Fibroblast of lung (primary cell): Measurements from ENCODE around the gene TRAPPC1. TPM values are rescaled to one million over a fixed set of nuclear protein-coding genes. Genes with fewer than 3 reads are reported as not detected.

Experiments used
- DNase-seq, 2 donors: peaks; one replicate each; pipeline versions ENCODE4 v3.0.0 to v3.0.0-alpha.2; 2010; ENCODE audit warnings: low read depth in 2 of 2
- H2AFZ ChIP-seq: 2 replicates; pipeline ENCODE4 v1.5.1; 2012; ENCODE audit warnings: low read length, control low read depth, inconsistent platforms
- H3K27ac ChIP-seq: 2 replicates; pipeline ENCODE4 v1.5.1; 2011; ENCODE audit warnings: low read length, control low read depth; ENCODE audit not compliant: insufficient read depth
- H3K27me3 ChIP-seq: 2 replicates; pipeline ENCODE4 v1.5.1; 2011; ENCODE audit warnings: mild to moderate bottlenecking, low read length; ENCODE audit not compliant: control insufficient read depth, insufficient read depth
- H3K36me3 ChIP-seq: 2 replicates; pipeline ENCODE4 v1.5.1; 2011; ENCODE audit warnings: low read length; ENCODE audit not compliant: control insufficient read depth, insufficient read depth
- H3K4me1 ChIP-seq: 2 replicates; pipeline ENCODE4 v1.5.1; 2011; ENCODE audit warnings: low read length; ENCODE audit not compliant: control insufficient read depth, insufficient read depth; ENCODE audit errors: extremely low read depth
- H3K4me2 ChIP-seq: 2 replicates; pipeline ENCODE4 v1.5.1; 2011; ENCODE audit warnings: low read length, control low read depth; ENCODE audit not compliant: insufficient read depth; ENCODE audit errors: extremely low read depth
- H3K4me3 ChIP-seq, 4 experiments: fragments of 200-600 bp in 1 of 4; sonication (generic) in 1 of 4; replicated peaks in 1 of 4; 2 replicates each; pipeline ENCODE4 v1.5.1; 2011 to 2016; ENCODE audit warnings: low read length in 4 of 4, low read depth in 3 of 4, mild to moderate bottlenecking in 3 of 4, control low read depth in 2 of 4, inconsistent platforms in 1 of 4, mixed read lengths in 1 of 4; ENCODE audit not compliant: insufficient read depth in 1 of 4; ENCODE audit errors: control extremely low read depth in 1 of 4
- H3K79me2 ChIP-seq: 2 replicates; pipeline ENCODE4 v1.5.1; 2012; ENCODE audit warnings: mild to moderate bottlenecking, low read length, inconsistent platforms; ENCODE audit not compliant: control insufficient read depth, insufficient read depth
- H3K9ac ChIP-seq: 2 replicates; pipeline ENCODE4 v1.5.1; 2011; ENCODE audit warnings: mild to moderate bottlenecking, low read length, control low read depth; ENCODE audit not compliant: insufficient read depth
- H3K9me3 ChIP-seq: 2 replicates; pipeline ENCODE4 v1.5.1; 2012; ENCODE audit warnings: low read depth, low read length; ENCODE audit not compliant: control insufficient read depth, insufficient read depth
- H4K20me1 ChIP-seq: 2 replicates; pipeline ENCODE4 v1.5.1; 2011; ENCODE audit warnings: low read length; ENCODE audit not compliant: control insufficient read depth, insufficient read depth; ENCODE audit errors: extremely low read depth
- EZH2 ChIP-seq: IDR thresholded peaks from 2 replicates; pipeline ENCODE4 v1.5.1; 2012; ENCODE audit warnings: low read length, control low read depth, mild to moderate bottlenecking; ENCODE audit errors: missing control alignments
- polyA plus RNA-seq, 2 donors: library from polyadenylated mRNA; depleted of rRNA in 1 of 2; stranded (reverse) in 1 of 2; unstranded in 1 of 2; fragments of >200 nt; gene quantifications; 2 replicates each; pipeline ENCODE4 v1.2.1, GENCODE V29; 2011 to 2012; ENCODE audit warnings: missing spikeins in 1 of 2
- total RNA-seq: library from RNA; depleted of rRNA; stranded (reverse); fragments of >200 nt; gene quantifications from 2 replicates; pipeline ENCODE4 v1.2.1, GENCODE V29; 2014
- TF ChIP-seq, protein P1 (sequence below), 2 donors: IDR thresholded peaks in 1 of 2; conservative IDR thresholded peaks in 1 of 2; 1 replicate in 1 of 2; 2 replicates in 1 of 2; pipeline ENCODE4 v1.5.1; 2011 to 2012; ENCODE audit warnings: low read length in 2 of 2, control low read depth in 1 of 2, inconsistent platforms in 1 of 2, low read depth in 1 of 2, mild to moderate bottlenecking in 1 of 2

Gene TRAPPC1
- total and polyA plus RNA-seq, 2 donors (not counting 1 experiment from before 2014, with no cell fraction given) = 61.9 to 342 TPM

GRCh38 chr17:7922845-7923628 lies 8.7 kb downstream of the TRAPPC1 start:
- H3K4me3 ChIP-seq = peak overlapping the region; percentile 33 to 56 (median 38)
- no peaks in the 10 kb centered on the region for H4K20me1 ChIP-seq
- no peaks in the 10 kb centered on the region for H3K79me2 ChIP-seq
- peak overlapping the region; percentile 93 for H2AFZ ChIP-seq
- H3K4me1 ChIP-seq = peaks cover 2% of the 10 kb centered on the region
- H3K36me3 ChIP-seq = no peaks in the 10 kb centered on the region
- H3K9me3 ChIP-seq = no peaks in the 10 kb centered on the region
- H3K4me2 ChIP-seq = peak overlapping the region; percentile 83
- TF ChIP-seq, protein P1, sequence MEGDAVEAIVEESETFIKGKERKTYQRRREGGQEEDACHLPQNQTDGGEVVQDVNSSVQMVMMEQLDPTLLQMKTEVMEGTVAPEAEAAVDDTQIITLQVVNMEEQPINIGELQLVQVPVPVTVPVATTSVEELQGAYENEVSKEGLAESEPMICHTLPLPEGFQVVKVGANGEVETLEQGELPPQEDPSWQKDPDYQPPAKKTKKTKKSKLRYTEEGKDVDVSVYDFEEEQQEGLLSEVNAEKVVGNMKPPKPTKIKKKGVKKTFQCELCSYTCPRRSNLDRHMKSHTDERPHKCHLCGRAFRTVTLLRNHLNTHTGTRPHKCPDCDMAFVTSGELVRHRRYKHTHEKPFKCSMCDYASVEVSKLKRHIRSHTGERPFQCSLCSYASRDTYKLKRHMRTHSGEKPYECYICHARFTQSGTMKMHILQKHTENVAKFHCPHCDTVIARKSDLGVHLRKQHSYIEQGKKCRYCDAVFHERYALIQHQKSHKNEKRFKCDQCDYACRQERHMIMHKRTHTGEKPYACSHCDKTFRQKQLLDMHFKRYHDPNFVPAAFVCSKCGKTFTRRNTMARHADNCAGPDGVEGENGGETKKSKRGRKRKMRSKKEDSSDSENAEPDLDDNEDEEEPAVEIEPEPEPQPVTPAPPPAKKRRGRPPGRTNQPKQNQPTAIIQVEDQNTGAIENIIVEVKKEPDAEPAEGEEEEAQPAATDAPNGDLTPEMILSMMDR (conservative IDR thresholded peaks at IDR 0.05 in 1 of 2, IDR thresholded peaks at IDR 0.05 in 1 of 2; ENCODE audit: low read depth in 1 of 2, low read length in 2 of 2) = peak in 1 of 2 donors; percentile 10
- no peak for TF ChIP-seq EZH2
- peak overlapping the region; percentile 20 for H3K9ac ChIP-seq
- H3K27me3 ChIP-seq = no peaks in the 10 kb centered on the region
- H3K27ac ChIP-seq = no peak overlapping the region
- peak; percentile 81 to 85 for DNase-seq

- no peaks in the 10 kb centered on the region for H3K9me3 ChIP-seq
- peak overlapping the region; percentile 3 to 56 (median 28) for H3K4me3 ChIP-seq
- H3K4me1 ChIP-seq = peaks cover 2% of the 10 kb centered on the region
- H3K4me2 ChIP-seq = peak overlapping the region; percentile 83
- no peaks in the 10 kb centered on the region for H3K36me3 ChIP-seq
- DNase-seq = no peak
- no peaks in the 10 kb centered on the region for H4K20me1 ChIP-seq
- H3K9ac ChIP-seq = no peak overlapping the region
- H2AFZ ChIP-seq = peak overlapping the region; percentile 93
- no peaks in the 10 kb centered on the region for H3K79me2 ChIP-seq
- H3K27ac ChIP-seq = no peak overlapping the region
- TF ChIP-seq, protein P1 (conservative IDR thresholded peaks at IDR 0.05 in 1 of 2, IDR thresholded peaks at IDR 0.05 in 1 of 2; ENCODE audit: low read depth in 1 of 2, low read length in 2 of 2) = no peak
- no peak for TF ChIP-seq EZH2
- no peaks in the 10 kb centered on the region for H3K27me3 ChIP-seq
Observed at GRCh38 chr17:7922269-7922844, 9.4 kb downstream of the TRAPPC1 start.

DNA sequence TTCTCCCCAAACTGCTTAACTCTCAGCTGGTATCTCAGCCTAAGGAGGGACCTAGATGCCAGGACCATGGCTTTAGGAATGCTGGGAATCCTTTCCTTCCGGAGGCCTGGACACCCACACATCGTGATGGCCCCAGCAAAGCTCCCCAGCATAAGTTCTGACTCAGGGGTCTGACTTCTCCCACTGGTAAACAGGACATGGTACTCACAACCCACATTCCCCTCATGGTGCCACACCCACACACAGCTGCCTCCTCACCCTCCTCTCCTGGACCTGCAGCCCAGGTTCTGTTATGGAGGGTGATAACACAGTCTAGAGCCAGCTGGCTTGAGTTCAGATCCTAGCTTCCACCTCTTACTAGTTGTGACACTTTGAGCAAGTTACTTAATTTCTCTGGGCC lies 14.9 kb downstream of the TRAPPC1 start:
- H3K36me3 ChIP-seq = no peaks in the 10 kb centered on the region
- H3K4me1 ChIP-seq = peaks cover 8% of the 10 kb centered on the region
- no peaks in the 10 kb centered on the region for H3K27me3 ChIP-seq
- H3K9me3 ChIP-seq = no peaks in the 10 kb centered on the region
- no peaks in the 10 kb centered on the region for H4K20me1 ChIP-seq
- H3K27ac ChIP-seq = peak overlapping the region; percentile 82
- no peak overlapping the region for H3K4me2 ChIP-seq
- no peak for TF ChIP-seq EZH2
- TF ChIP-seq, protein P1 (conservative IDR thresholded peaks at IDR 0.05 in 1 of 2, IDR thresholded peaks at IDR 0.05 in 1 of 2; ENCODE audit: low read depth in 1 of 2, low read length in 2 of 2) = no peak
- peak overlapping the region in 1 of 4 experiments; percentile 1 for H3K4me3 ChIP-seq
- no peaks in the 10 kb centered on the region for H3K79me2 ChIP-seq
- no peak overlapping the region for H3K9ac ChIP-seq
- peak in 1 of 2 donors; percentile 84 for DNase-seq
- H2AFZ ChIP-seq = no peak overlapping the region
